HEK293 (cell line): ENCODE measurements around the gene OR8D1.
A peak's percentile ranks its signal among the peaks of the same experiment; 100 is the strongest.

Experiments
- CTCF ChIA-PET: fragments of 350-600 bp; formaldehyde crosslinking; extraction: SDS; loops from one replicate; lab custom pipeline; 2021; ENCODE audit warnings: antibody characterized with exemption; lab: Yijun Ruan, JAX
- POLR2A ChIA-PET: fragments of 300-600 bp; formaldehyde crosslinking; extraction: SDS; loops from one replicate; lab custom pipeline; 2020; ENCODE audit warnings: antibody characterized with exemption, inconsistent platforms; lab: Yijun Ruan, JAX
- H3K27ac ChIP-seq: fragments of 200-500 bp; sonication (Bioruptor generic); 2 replicates; pipeline ENCODE4 v1.5.1; 2014; ENCODE audit warnings: low read depth, low read length, control low read depth, inconsistent platforms; ENCODE audit errors: extremely low read depth
- H3K36me3 ChIP-seq, 2 experiments: fragments of 200-500 bp in 1 of 2; sonication (Bioruptor generic) in 1 of 2; 1 replicate in 1 of 2; 2 replicates in 1 of 2; pipeline ENCODE4 v1.5.1; 2014 to 2017; ENCODE audit warnings: inconsistent platforms in 2 of 2, low read length in 2 of 2; ENCODE audit not compliant: control insufficient read depth in 2 of 2, insufficient read depth in 1 of 2
- H3K4me1 ChIP-seq: fragments of 200-500 bp; sonication (Bioruptor generic); 2 replicates; pipeline ENCODE4 v1.5.1; 2014; ENCODE audit warnings: mild to moderate bottlenecking, low read length, inconsistent platforms; ENCODE audit not compliant: control insufficient read depth, insufficient read depth
- H3K4me3 ChIP-seq: 2 replicates; pipeline ENCODE4 v1.5.1; 2011; ENCODE audit warnings: low read depth, mild to moderate bottlenecking, control low read depth, low read length, moderate library complexity
- H3K9me3 ChIP-seq: fragments of 200-500 bp; sonication (Bioruptor generic); 2 replicates; pipeline ENCODE4 v1.5.1; 2014; ENCODE audit warnings: low read depth, low read length, inconsistent platforms; ENCODE audit not compliant: control insufficient read depth, insufficient read depth
- BCL6B ChIP-seq: fragments of 450-650 bp; formaldehyde crosslinking; IDR thresholded peaks from 2 replicates; pipeline ENCODE4 v1.5.1; 2017; ENCODE audit warnings: missing biosample characterization, missing genetic modification characterization
- ELK4 ChIP-seq: IDR thresholded peaks from 2 replicates; pipeline ENCODE4 v1.6.1; 2011; ENCODE audit warnings: mild to moderate bottlenecking, low read depth, low read length, borderline replicate concordance
- HOXC10 ChIP-seq: sonication (generic); formaldehyde crosslinking; IDR thresholded peaks from 2 replicates; pipeline ENCODE4 v1.8.1; 2023; ENCODE audit warnings: mild to moderate bottlenecking, missing genetic modification reagents
- INSM2 ChIP-seq: fragments of 450-650 bp; formaldehyde crosslinking; IDR thresholded peaks from 2 replicates; pipeline ENCODE4 v1.5.1; 2016; ENCODE audit warnings: missing biosample characterization, missing genetic modification characterization
- KLF17 ChIP-seq: fragments of 450-650 bp; formaldehyde crosslinking; IDR thresholded peaks from 2 replicates; pipeline ENCODE4 v1.5.1; 2016; ENCODE audit warnings: missing biosample characterization, missing genetic modification characterization
- SCRT2 ChIP-seq: fragments of 450-650 bp; formaldehyde crosslinking; IDR thresholded peaks from 2 replicates; pipeline ENCODE4 v1.5.1; 2016; ENCODE audit warnings: missing biosample characterization, missing genetic modification characterization
- YY1 ChIP-seq: fragments of 450-650 bp; formaldehyde crosslinking; IDR thresholded peaks from 2 replicates; pipeline ENCODE4 v1.5.1; 2018; ENCODE audit warnings: missing biosample characterization, missing genetic modification characterization
- ZBTB10 ChIP-seq: fragments of 450-650 bp; formaldehyde crosslinking; IDR thresholded peaks from 2 replicates; pipeline ENCODE4 v1.5.1; 2016; ENCODE audit warnings: missing biosample characterization, missing genetic modification characterization
- ZBTB48 ChIP-seq: fragments of 450-650 bp; formaldehyde crosslinking; IDR thresholded peaks from 2 replicates; pipeline ENCODE4 v1.5.1; 2016; ENCODE audit warnings: missing biosample characterization, missing genetic modification characterization
- ZNF221 ChIP-seq: fragments of 450-650 bp; formaldehyde crosslinking; IDR thresholded peaks from 2 replicates; pipeline ENCODE4 v1.5.1; 2017; ENCODE audit warnings: missing biosample characterization, missing genetic modification characterization, borderline replicate concordance
- ZNF366 ChIP-seq: fragments of 450-650 bp; formaldehyde crosslinking; conservative IDR thresholded peaks from 2 replicates; pipeline ENCODE4 v1.5.1; 2016; ENCODE audit warnings: missing biosample characterization, missing genetic modification characterization
- ZNF37A ChIP-seq: fragments of 450-650 bp; IDR thresholded peaks from 2 replicates; pipeline ENCODE4 v1.5.1; 2018; ENCODE audit warnings: missing biosample characterization, missing genetic modification characterization
- ZNF501 ChIP-seq: fragments of 450-650 bp; formaldehyde crosslinking; IDR thresholded peaks from 2 replicates; pipeline ENCODE4 v1.5.1; 2016; ENCODE audit warnings: missing biosample characterization, missing genetic modification characterization
- ZNF513 ChIP-seq: fragments of 450-650 bp; IDR thresholded peaks from 2 replicates; pipeline ENCODE4 v1.5.1; 2018; ENCODE audit warnings: missing biosample characterization, missing genetic modification characterization
- ZNF521 ChIP-seq: fragments of 450-650 bp; formaldehyde crosslinking; IDR thresholded peaks from 2 replicates; pipeline ENCODE4 v1.5.1; 2017; ENCODE audit warnings: missing biosample characterization, mild to moderate bottlenecking, missing genetic modification characterization
- ZNF558 ChIP-seq: fragments of 450-650 bp; formaldehyde crosslinking; IDR thresholded peaks from 2 replicates; pipeline ENCODE4 v1.5.1; 2016; ENCODE audit warnings: missing biosample characterization, missing genetic modification characterization
- ZNF600 ChIP-seq: fragments of 450-650 bp; formaldehyde crosslinking; IDR thresholded peaks from 2 replicates; pipeline ENCODE4 v1.5.1; 2016; ENCODE audit warnings: missing biosample characterization, missing genetic modification characterization
- ZNF621 ChIP-seq: fragments of 450-650 bp; formaldehyde crosslinking; IDR thresholded peaks from 2 replicates; pipeline ENCODE4 v1.5.1; 2017; ENCODE audit warnings: missing biosample characterization, missing genetic modification characterization
- ZNF645 ChIP-seq: fragments of 450-650 bp; formaldehyde crosslinking; IDR thresholded peaks from 2 replicates; pipeline ENCODE4; 2016; ENCODE audit warnings: missing biosample characterization, missing genetic modification characterization
- ZNF747 ChIP-seq: fragments of 450-650 bp; formaldehyde crosslinking; IDR thresholded peaks from 2 replicates; pipeline ENCODE4 v1.5.1; 2016; ENCODE audit warnings: missing biosample characterization, missing genetic modification characterization
- ZNF830 ChIP-seq: fragments of 450-650 bp; IDR thresholded peaks from 2 replicates; pipeline ENCODE4 v1.5.0; 2018; ENCODE audit warnings: missing biosample characterization, missing genetic modification characterization, low read depth, mild to moderate bottlenecking, moderate library complexity
- ZNF843 ChIP-seq: fragments of 450-650 bp; formaldehyde crosslinking; IDR thresholded peaks from 2 replicates; pipeline ENCODE4 v1.5.1; 2016; ENCODE audit warnings: missing biosample characterization, missing genetic modification characterization

Gene OR8D1

GRCh38 chr11:124315052-124315451, 1.3 kb upstream of the OR8D1 start (continued):
- no peak for TF ChIP-seq KLF17 (tag by site-specific recombination)
- no peak for TF ChIP-seq YY1 (tag by site-specific recombination)
- TF ChIP-seq ZNF645, result no peak
- no peak for TF ChIP-seq ZBTB10
- TF ChIP-seq ZNF843 (tag by site-specific recombination), result no peak
- no peak for TF ChIP-seq ZNF521 (tag by site-specific recombination)
- TF ChIP-seq, all 188 proteins: peak for 0

- ChIA-PET CTCF (no interaction called here), POLR2A (interaction anchor here (0.8 kb wide), 1 partner anchor 309 kb away, joined by 3 read pairs; the partner anchor contains the start of gene TBRG1)
- no peak overlapping the region for H3K4me3 ChIP-seq
- H3K4me1 ChIP-seq, result no peaks in the 10 kb centered on the region
- H3K9me3 ChIP-seq, result no peaks in the 10 kb centered on the region
- no peaks in the 10 kb centered on the region for H3K36me3 ChIP-seq
- no peak for TF ChIP-seq ZNF558
- no peak for TF ChIP-seq ZNF501 (tag by site-specific recombination)
- no peak for TF ChIP-seq ZNF747 (tag by site-specific recombination)
- TF ChIP-seq ZNF221, result no peak
- TF ChIP-seq ZNF366 (tag by site-specific recombination), result 0 out of 2 replicates have a peak, but pooled peaks have one; percentile 31
- no peak for TF ChIP-seq INSM2 (tag by site-specific recombination)
- no peak for TF ChIP-seq BCL6B (tag by site-specific recombination)
- no peak overlapping the region for H3K27ac ChIP-seq
Measured at GRCh38 chr11:124313131-124313530, 618 bp downstream of the OR8D1 start.

- ChIA-PET POLR2A (no interaction called here), CTCF (no interaction called here)
- Histone ChIP-seq H3K9me3 (no peaks in the 10 kb centered on the region), H3K4me3 (no peak overlapping the region), H3K4me1 (no peaks in the 10 kb centered on the region), H3K36me3 (no peaks in the 10 kb centered on the region), H3K27ac (no peak overlapping the region)
- TF ChIP-seq ZBTB48 (no peak), ZNF830 (tag by site-specific recombination) (no peak), ZNF600 (tag by site-specific recombination) (no peak), ELK4 (no peak), ZNF37A (tag by site-specific recombination) (no peak), SCRT2 (no peak), ZNF513 (tag by site-specific recombination) (no peak), ZNF621 (tag by site-specific recombination) (no peak), HOXC10 (CRISPR knock-in tag) (no peak)
Measured at GRCh38 chr11:124311670-124312069, 2.1 kb downstream of the OR8D1 start.
